GM19324 (cell line): ENCODE results near the gene CEP131.

Experiments
- ATAC-seq: cut with Tn5 transposase; IDR thresholded peaks from one replicate; pipeline ENCODE4 v1.9.1; 2021; ENCODE audit warnings: mild to moderate bottlenecking, moderate library complexity; ENCODE audit not compliant: unreplicated experiment, low FRiP score

The CEP131 gene

DNA sequence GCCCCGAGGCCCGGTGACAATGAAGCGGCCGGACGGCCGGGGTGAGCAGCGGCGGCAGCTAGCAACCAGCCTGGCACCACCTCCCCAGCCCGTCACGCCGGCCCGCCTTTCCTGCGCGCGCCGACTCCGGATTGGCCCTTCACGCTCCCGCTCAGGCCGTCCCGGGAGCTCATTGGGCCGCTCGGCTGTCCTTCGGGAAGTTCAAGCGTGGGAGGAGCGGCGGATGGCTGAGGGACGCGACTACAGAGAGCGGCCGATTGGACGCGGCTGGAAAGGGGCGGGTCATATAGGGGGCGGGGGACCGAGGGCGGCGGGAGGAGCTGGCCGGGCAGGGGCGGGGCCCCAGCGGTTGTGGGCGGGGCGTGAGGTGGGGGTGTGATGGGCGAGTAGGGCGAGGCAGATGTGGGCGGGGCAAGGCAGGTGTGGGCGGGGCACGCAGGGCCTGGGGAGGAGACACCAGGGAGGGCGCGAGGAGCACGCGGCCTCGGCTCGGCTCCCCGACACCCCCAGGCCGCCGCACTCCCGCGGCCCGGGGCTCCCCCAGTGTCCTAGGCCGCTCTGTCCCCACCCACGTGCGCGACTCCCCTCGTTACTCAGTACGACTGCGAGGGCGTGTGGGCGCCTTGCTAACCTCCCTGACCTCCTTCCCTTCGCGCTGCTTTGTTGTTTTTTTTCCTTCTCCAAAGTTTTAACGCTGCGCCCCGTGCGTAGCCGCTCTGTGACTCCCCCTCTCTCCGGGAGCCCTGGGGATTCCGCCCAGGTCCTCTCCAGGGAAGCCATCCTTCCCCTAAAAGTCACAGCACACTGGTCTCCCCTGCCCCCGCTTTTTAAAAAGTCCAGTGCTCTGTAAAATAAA is at the start of gene CEP131:
Gene CEP131, minus strand, starts transcription at position 60 of the 856 bp plus-strand sequence. CDS start 2,909 bp downstream, outside the sequence.
- peak; percentile 96 for ATAC-seq

DNA sequence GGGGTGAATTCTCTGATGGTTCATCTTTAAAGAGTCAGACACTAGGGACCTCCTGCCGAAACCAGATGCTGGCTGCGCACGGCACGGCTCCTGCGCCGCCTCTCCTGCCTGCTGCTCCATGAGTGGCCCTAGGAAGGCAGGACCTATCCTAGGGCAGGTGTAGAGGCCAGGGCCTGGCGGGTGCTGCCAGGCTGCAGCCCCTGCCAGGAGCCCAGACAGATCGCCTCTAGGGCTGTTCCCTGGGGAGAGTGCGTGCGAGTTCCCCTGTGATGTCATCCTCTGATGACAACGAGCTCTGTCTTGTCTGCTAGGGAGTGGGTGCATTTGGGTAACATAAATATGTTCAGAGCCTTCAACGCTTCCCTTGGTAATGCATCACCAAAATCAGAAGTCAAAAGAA is 48.5 kb upstream of the CEP131 start:
- no peak for ATAC-seq

DNA sequence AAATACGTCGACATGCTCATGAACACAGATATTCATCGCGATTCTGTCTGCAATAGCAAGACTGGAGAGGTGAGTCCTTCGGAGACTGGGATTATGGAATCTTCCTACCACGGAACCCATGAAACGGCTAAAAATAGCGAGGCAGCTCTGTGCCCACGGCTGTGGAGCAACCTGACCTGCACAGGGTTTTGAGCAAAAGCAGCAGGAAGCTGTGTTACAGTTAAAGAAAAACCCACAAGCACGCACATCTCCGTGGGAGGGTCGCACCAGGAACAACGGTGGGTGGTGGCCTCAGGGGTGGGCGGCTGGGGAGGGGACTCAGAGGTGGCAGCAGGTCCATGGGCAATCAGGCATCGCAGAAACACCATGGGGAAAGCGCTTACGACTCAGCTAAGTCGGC is 47.5 kb upstream of the CEP131 start:
- ATAC-seq = no peak

DNA sequence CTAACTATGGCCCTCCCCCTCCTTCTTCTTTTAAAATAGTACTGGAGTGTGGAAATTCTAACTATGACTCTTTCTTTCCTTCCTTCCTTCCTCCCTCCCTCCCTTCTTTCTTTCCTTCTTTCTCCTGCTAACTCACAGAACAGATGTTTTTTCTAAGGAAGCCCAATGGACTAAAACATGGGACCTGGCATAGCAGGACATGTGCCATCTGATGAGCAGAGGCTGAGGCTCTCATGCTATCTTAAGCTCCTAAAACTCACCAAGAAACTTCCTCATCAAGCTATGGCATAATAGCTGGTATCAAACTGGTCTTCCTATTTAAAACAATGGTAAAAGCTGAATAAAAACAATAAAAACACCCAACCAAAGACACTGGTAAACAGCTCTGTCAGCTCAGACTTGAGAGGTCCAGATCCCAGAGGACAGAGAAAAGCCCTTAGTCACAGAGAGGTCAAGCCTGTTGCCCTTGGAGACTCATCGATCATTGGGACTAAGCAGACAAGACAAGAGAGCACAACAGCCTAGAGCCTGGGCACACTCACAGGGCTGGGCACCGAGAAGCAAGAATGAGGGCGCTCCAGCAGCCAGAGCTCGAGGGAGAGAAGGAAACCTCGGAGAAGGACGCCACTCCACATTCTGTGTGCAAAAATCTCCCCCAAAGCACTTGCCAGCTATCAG is 44.8 kb upstream of the CEP131 start:
- ATAC-seq = no peak

DNA sequence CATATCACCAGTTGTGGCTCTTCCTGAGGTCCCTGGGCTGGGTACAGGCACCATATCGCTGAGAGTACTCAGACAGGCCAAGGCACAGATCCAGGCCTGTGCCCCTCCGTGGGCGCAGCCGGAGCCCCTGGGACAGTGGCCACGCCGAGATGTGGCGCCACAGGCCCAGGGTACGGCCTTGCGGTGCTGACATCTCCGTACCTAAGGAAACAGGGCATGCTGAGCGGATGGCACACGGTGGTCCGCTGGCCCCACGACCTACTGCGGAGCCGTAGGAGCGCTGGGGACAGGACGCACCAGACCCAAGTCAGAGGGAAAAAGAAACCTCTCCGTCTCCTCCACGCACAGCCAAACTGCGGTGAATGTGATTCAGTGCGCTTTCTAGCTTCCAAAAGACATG is 42.8 kb upstream of the CEP131 start:
- no peak for ATAC-seq

DNA sequence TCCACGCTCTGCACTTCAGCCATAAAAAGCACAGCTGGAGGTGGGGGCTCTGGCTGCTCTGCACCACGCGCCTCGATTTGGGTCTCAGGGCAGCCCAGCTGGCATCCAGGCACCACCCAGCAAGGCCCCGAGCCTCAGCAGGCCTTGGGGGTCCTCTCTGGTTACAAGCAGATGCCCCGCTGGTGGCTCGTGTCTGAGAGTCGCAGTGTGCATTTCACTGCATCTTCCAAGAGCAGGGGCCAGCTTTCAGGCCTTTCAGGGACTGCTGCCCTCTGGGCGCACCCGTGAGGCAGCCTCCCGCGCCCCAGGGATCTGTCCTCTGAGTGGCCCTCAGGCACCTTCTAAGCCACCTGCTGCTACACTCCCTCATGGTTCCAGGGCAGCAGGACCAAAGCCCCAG is 41.9 kb upstream of the CEP131 start:
- ATAC-seq = no peak

DNA sequence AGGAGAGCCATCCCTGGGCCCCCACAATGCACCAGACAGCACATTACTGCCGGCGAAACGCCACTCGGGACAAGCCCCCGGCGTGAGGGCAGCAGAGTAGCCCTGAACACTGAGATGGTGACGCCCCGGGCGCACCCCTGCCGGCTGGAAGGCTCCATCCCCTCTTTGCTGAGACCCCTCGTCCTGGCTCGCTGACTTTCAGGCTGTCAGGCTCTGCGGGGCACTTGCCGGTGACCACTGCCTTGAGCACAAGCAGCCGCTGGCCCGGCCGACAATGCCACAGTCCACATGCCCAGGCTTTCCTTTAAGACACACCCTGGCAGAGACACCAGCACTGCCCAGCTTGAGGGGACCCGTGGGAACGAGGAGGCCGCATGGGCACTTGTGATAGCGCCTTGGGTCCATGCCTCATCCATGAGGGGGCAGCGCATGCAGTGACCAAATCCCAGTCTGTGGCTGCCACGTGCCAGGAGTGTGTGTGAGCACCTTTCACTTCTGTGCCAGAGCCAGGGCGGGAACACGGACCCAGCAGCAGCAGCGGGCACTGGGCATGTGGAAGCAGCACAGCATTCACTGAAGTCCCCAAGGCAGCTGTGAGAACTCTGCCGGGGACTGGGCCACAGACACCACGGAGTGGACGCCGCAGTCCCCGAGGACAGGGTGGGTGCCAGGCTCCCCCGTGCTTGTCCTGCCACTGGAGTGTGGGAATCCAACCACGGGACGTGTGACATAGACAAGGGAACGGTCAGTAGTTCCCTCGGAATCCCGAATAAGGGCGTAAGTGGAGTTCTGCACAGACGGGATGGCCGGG is 40.8 kb upstream of the CEP131 start:
- no peak for ATAC-seq

DNA sequence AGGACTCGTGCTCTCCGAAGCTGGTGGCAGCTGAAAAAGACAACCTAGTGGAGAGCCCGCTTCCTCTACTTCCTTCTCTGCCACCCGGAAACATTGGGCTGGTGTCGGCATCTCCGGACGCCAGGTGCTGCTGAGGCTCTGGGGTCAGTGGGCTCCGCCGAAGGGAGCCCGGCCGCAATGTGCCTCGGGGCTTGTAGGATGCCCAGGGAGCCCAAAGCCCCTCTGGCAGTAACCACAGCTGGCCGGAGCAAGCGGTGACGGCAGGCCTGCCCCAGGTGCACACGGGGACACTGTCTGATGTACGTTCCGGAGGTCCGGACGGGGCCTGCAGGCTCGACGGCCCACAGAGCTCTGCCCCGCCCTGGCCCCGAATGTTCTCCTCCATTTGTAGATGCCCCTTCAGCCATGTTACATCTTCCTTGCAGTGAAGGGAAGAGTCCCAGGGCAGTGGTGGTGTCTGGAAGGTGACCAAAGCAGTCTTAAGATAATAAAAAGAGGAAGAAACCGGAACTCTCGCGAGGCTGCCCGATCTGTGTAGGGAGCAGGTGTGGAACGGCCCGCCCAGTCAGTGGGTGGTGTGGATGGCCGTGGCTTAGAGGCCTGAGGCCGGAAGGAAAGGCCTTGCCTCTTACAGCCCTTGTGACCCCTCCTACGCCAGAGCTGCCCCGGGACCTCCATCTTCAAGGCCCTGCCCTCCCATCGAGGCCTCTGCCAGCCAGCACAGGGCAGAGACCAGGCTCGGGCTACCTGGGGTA is 39.0 kb upstream of the CEP131 start:
- no peak for ATAC-seq

DNA sequence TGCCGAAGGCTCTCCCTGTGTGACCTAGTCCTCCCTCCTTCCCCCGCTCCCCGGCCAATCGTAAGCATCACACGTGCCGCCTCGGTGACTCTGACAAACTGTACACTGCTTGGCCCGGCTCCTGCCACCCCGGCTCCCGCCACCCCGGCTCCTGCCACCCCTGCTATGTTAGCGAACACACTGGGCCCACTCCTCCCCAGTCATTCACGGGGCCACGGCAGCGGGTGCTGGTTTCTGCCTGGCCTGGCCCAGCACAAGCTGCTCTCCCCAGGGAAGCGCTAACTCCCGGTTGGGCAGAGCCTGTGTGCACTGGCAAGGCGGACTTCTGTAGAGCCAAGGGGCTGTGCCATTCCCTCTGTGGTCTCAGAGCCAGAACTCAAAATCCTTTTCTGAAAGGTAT is 38.3 kb upstream of the CEP131 start:
- no peak for ATAC-seq

DNA sequence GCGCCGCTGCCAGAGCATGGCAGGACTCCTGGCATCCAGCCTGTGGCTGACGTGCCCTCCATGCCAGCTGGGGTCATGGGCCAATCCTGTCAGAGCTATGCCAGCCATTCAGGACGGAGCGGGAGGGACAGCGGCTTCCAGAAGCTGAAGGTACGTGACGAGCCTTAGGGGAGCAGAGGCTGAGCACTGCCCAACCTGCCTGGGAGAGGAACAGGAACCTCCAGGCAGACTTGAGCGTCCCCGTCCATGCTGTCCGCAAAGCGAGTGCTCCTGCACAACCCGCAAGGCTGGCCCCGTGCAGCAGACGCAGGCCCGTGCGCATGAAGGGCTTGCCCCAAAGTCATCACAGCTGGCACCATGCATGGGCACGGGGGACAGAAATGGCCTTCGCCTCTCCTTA is 37.9 kb upstream of the CEP131 start:
- no peak for ATAC-seq

DNA sequence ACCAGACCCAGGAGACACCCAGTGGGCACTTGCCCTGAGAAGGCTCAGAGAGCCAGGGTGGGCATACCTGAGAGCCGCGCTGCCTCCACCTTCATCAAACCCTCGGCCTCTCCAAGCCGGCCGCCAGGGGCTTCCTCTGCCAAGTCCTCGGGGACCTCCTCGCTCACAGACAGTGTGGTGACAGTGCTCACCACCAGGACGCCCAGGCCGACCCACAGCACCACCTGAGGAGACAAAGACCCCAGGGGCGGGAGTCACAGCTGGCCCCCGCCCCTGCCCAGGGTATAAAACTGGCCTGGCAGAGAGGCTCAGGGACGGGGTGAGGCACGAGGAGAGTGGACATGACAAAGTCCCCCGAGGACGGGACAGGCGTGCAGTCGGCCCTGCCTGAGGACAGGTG is 37.4 kb upstream of the CEP131 start:
- no peak for ATAC-seq

DNA sequence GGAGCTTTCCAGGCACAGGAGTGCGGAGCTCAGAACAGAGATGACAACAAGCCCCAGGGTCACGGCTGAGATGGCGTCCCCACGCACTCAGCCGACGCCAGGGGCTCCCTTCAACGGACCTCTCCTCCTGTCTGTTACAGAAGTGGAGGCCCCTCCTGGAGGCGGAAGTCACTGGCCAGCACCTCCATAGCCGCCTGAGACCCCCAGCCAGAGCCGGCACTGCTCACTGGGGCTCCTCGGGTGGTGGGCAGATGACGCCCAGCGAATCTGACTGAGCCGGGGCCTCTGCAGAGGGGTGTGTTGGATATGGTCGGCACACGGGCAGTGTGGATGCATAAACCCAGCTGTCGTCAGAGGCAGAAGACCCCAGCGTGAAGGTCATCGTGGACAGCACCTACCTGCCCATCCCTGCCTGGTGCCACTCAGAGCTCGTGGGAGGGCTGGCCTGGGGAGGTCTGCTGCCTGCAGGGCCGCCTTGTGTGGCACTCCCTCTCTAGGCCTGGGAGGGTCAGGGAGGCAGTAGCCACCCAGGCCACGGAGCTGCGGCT is 36.4 kb upstream of the CEP131 start:
- ATAC-seq = no peak

DNA sequence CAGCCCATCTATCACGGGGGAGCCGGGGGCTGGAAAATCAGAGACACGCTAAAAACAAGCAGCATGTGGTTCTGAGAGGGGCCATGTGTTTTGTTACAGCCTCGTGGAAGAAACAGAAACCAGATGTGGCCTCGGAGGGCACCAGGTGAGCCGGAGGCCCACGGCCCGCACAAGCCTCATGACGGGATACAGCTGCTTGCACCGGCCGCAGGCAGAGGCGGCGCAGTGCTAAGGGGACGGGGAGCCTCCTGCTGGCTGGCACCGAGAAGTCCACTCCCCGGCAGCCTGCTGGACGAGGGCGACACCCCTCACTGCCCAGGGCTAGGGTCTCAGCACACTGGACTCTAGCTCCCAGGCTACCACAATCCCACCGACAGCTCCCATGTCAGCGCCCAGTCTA is 35.5 kb upstream of the CEP131 start:
- ATAC-seq = no peak

DNA sequence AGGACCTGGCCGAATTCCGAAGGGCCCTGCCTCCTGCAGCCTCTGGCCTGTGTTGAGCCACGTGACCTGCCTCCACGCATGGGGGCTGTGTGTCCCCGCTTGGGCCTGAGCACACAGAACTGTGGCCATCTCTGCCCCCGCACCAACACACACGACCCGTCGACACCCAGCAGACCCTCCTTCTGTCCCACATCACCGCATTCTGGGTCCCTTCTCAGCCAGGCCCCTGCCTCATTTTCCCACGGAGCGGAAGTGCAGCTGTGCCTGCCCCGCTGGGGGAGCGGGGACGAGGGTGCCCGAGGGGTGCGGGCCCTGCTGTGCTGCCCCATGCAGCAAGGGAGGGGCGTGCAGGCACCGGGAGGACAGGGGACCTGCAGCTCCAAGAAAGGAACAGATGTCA is 34.8 kb upstream of the CEP131 start:
- no peak for ATAC-seq

DNA sequence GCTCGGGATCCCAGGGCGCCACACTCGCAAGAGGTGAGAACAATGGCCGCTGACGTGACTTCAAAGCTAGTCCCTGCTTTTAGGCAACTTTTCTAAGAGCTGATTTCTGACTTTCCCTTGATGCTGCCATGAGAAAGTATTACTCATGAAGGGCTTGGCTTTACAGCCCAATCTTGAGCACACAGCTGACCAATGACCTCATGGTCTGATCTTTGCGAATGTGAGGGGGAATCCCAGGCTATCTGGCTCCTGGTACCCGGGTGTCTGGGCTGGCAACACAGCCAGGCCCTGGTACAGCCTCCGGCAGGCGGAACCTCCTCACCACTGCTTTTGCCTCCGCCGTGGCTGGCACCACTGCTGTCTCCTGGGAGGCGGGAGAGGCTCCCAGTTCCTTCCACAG is 33.9 kb upstream of the CEP131 start:
- no peak for ATAC-seq

DNA sequence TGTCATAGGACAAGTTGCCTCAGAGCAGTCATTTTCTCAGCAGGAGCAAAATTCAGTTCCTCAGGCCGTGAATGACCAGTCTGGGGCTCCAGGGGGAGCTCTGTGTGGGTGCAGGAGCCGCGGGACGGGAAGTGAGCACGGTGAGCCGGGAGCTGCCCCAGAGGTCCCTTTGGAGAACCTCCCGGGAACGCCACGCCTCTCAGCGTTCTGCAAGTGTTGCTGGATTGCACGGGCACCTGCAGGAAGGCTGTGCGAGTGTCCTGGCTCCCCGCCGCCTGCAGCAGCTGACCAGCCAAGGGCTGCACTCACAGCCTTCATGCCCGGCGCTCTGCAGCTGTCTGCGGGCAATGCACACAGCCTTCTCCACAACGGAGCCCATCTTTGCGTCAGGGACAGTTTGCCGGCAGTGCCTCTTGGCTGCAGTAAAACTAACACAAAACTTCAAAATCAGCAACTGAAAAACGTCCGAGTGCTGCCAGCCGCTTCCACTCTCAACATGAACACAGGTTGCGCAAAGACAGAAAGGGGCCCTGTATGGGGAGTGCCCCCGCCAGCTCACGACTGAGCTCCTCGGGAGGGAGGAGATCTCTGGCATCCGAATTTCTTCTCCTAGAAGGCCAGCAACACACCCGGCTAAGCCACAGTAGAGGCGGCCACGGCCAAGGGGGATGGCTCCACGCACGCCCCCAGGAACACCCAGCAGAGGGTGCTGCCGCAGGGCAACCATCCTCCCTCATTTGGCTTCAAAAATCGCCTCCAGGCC is 32.4 kb upstream of the CEP131 start:
- no peak for ATAC-seq

DNA sequence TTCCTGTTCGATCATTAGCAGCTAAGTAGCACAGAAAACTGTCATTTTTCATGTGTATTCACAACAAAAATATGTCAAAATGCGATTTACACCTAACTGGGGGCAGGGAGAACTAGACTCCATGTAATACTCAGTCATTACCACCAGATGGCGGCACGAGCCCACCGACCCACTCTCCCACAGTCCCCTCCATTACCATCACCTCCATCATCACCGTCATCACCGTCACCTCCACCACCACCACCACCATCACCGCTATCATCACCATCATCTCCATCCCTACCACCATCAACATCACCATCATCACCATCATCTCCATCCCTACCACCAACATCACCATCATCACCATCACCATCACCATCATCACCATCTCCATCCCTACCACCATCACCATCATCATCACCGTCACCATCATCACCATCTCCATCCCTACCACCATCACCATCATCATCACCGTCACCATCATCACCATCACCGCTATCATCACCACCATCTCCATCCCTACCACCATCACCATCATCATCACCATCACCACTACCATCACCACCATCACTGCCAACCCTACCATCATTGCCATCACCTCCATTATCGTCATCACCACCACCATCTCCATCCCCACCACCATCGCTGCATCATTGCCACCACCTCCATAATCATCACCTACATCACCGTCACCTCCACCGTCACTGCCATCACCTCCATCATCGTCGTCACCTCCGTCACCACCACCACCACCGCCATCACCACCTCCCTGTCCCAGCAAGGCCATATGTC is 30.8 kb upstream of the CEP131 start:
- no peak for ATAC-seq

DNA sequence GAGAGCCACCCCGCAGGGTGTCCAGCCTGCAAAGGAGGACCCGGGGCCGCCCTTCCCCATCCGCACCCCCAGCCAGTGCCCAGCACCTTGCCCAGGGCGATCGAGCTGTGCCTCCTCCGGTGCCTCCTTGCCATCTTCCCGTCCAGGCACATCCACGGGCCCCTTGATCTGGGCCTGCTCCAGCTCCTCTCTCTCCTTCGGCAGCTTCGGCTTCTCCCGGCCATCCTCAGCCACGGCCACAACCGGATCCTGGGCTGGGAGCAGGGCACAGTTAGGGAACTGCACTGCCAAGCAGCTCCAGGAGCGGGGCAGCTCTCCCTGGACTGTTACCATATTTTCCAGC is 30.2 kb upstream of the CEP131 start:
- ATAC-seq = no peak
